ENCODE measurements around the gene OR7C1.
"Not testable (repeated sequence)": the region's sequence is repeated elsewhere in the genome, so short reads cannot be mapped to it uniquely, and the experiment has no call there.

Gene OR7C1

DNA sequence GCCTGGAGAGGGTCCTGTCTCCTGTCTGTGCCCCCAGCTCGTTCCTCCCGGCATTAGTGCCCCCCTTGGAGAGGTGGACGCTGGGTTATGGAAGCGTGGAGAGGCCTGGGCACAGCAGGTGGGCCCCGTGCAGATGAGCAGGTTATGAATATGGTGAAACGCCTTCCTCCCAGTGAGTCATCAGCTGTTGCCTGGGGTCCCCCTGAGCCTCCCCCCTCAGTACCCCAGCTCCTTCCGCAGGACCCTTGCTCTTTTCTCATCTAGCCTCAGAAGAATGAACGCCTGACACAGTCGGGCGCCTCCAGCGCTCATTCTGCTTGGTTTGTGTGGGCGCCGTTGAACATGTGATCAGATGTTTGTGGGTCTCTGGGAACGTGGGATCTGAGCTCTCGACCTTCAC is 69.1 kb downstream of the OR7C1 start:
- DNase-seq (ENCODE audit: low read depth): not testable (repeated sequence)

GRCh38 chr19:14765403-14765802 is 69.6 kb downstream of the OR7C1 start:
- DNase-seq (ENCODE audit: low read depth): not testable (repeated sequence)

GRCh38 chr19:14764401-14764800 is 70.6 kb downstream of the OR7C1 start:
- no peak for DNase-seq (ENCODE audit: low read depth)

DNA sequence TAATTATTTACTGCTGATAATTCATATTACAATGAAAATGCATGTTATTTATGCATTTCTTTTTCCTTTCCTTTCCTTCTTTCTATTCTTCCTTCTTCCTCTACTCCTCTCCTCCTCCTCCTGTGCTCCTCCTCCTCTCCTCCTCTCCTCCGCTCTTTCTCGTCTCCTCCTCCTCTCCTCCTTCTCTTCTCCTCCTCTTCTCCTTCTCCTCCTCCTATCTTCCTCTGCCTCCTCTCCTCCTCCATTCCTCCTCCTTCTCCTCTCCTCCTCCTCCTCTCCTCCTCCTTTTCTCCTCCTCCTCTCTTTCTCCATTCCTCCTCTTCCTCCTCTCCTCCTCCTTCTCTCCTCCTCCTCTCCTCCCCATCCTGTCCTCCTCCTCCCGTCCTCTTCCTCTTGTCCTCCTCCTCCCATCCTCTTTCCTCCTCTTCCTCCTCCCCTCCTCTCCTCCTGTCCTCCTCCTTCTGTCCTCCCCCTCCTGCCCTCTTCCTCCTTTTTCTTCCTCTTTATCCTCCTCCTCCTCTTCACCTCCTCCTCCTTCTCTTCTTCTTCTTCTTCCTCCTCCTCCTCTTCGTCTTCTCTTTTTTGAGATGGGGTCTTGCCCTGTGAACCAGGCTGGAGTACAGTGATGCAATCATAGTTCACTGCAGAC is 71.4 kb downstream of the OR7C1 start:
- DNase-seq (ENCODE audit: low read depth): no peak

DNA sequence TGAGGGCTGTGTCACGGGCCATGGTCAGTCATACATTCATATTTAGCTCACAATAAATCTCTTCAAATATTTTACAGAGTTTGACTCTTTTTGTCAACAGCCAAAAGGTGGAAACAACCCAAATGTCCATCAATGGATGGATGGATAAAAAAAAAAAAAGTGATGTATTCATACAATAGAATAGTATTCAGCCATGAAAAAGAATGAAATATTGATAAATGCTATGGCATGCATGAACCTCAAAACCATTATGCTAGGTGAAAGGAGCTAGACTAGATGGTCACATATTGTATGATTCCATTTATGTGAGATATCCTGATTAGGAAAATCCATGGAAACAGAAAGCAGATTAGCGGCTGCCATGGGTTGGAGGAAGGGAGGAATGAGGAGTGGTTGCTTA is 72.9 kb downstream of the OR7C1 start:
- no peak for DNase-seq (ENCODE audit: low read depth)

- DNase-seq (ENCODE audit: low read depth): no peak
Measured at GRCh38 chr19:14761607-14762006, 73.4 kb downstream of the OR7C1 start.

DNA sequence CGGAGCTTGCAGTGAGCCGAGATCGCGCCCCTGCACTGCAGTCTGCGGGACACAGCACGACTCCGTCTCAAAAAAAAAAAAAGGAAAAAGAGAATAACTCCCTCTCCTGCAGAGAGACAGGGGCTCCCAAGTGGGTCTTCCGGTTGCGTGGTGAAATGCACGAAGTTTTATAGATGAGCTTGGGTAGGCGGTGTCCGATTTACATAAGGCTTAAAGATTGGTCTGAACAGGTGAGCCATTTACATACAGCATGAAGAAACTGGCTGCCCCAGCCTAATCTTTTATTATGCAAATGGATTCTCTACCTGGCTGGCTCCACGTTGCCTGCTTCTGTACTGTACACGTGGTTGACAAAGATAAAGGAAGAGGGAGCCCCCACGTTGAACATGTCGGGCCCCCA is 76.2 kb downstream of the OR7C1 start:
- no peak for DNase-seq (ENCODE audit: low read depth)

DNA sequence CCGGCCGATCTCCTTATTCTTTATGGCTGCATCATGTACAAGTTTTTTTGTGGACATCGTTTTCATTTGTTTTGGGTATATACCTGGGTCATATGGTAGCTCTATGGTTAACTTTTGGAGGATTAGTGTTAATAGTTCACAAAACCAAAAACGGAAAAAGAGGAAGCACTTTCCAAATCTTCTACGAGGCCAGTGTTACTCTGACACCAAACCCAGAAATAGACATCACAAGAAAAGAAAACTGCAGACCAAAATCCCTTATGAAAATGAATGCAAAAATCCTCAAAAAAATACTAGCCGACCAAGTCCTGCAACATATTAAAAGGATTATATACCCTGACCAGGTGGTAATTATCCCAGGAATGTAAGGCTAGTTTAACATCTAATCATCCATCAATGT is 86.4 kb downstream of the OR7C1 start:
- DNase-seq (ENCODE audit: low read depth): no peak

All from HS-27A (cell line).